ENCODE measurements around the gene FBXL19.

FBXL19 gene

GRCh38 chr16:30946671-30947540, 23.5 kb downstream of the FBXL19 start:
- intact Hi-C loops (cut with DNase I; ENCODE audit: low total_unique reads): no loop called here
- Histone ChIP-seq H3K36me3 (peaks cover 0 to 40% (median 18%) of the 10 kb centered on the region in 3 donors), H3K27me3 (no peaks in the 10 kb centered on the region), H3K4me3 (no peak overlapping the region), H3K27ac (no peak overlapping the region), H3K4me1 (peaks cover 0 to 44% (median 33%) of the 10 kb centered on the region in 4 donors), H3K9me3 (no peaks in the 10 kb centered on the region)
- peak in 1 of 2 donors; percentile 74 for DNase-seq
- no peak for TF ChIP-seq CTCF (IDR thresholded peaks at IDR 0.05)

GRCh38 chr16:30947541-30947858, 24.1 kb downstream of the FBXL19 start:
- intact Hi-C loops (cut with DNase I; ENCODE audit: low total_unique reads): no loop called here

GRCh38 chr16:30947859-30948666, 24.7 kb downstream of the FBXL19 start:
- no peak for TF ChIP-seq CTCF (IDR thresholded peaks at IDR 0.05)
- peak; percentile 94 to 96 for DNase-seq
- Histone ChIP-seq H3K4me3 (peak overlapping the region; percentile 82 to 91), H3K4me1 (peaks cover 0 to 52% (median 41%) of the 10 kb centered on the region in 4 donors), H3K27ac (peak overlapping the region; percentile 89), H3K36me3 (peaks cover 0 to 34% (median 9%) of the 10 kb centered on the region in 3 donors), H3K27me3 (no peaks in the 10 kb centered on the region), H3K9me3 (no peaks in the 10 kb centered on the region)
- intact Hi-C loops (cut with DNase I; ENCODE audit: low total_unique reads): loop anchor here (2.0 kb wide), 1 partner anchor 25 kb away; the partner anchor contains the start of gene FBXL19

More at GRCh38 chr16:30947541-30947858, 24.1 kb downstream of the FBXL19 start:
- no peaks in the 10 kb centered on the region for H3K9me3 ChIP-seq
- DNase-seq: no peak
- no peak for TF ChIP-seq CTCF (IDR thresholded peaks at IDR 0.05)
- H3K36me3 ChIP-seq: peaks cover 0 to 36% (median 14%) of the 10 kb centered on the region in 3 donors
- H3K4me1 ChIP-seq: peaks cover 0 to 46% (median 37%) of the 10 kb centered on the region in 4 donors
- peak overlapping the region; percentile 89 for H3K27ac ChIP-seq
- H3K27me3 ChIP-seq: no peaks in the 10 kb centered on the region
- peak overlapping the region; percentile 82 to 91 for H3K4me3 ChIP-seq

- TF ChIP-seq CTCF (IDR thresholded peaks at IDR 0.05): no peak
- peaks cover 0 to 37% (median 8%) of the 10 kb centered on the region in 3 donors for H3K36me3 ChIP-seq
- H3K4me1 ChIP-seq: peaks cover 0 to 61% (median 49%) of the 10 kb centered on the region in 4 donors
- no peaks in the 10 kb centered on the region for H3K27me3 ChIP-seq
- H3K27ac ChIP-seq: peak within 1 kb of the TSS; percentile 89
- DNase-seq: peak; percentile 81 to 89
- H3K9me3 ChIP-seq: no peaks in the 10 kb centered on the region
- H3K4me3 ChIP-seq: peak within 1 kb of the TSS; percentile 82 to 91
- intact Hi-C loops (cut with DNase I; ENCODE audit: low total_unique reads): loop anchor here (2.0 kb wide), 1 partner anchor 26 kb away; the partner anchor contains the start of gene FBXL19
These were observed 25.6 kb downstream of the FBXL19 start, which contains the start of gene ORAI3 for GRCh38 chr16:30948667-30949649. Gene ORAI3 (plus strand): TSS chr16:30949068. CDS start chr16:30949290, 222 bp downstream.
